Fibroblast of lung (primary cell): ENCODE measurements around the gene C11orf68. TPM values are rescaled to one million over a fixed set of nuclear protein-coding genes. Genes with fewer than 3 reads are reported as not detected.

ENCODE experiments used
- DNase-seq, 2 donors: peaks; one replicate each; pipeline versions ENCODE4 v3.0.0 to v3.0.0-alpha.2; 2010; ENCODE audit warnings: low read depth in 2 of 2
- H2AFZ ChIP-seq: 2 replicates; pipeline ENCODE4 v1.5.1; 2012; ENCODE audit warnings: low read length, control low read depth, inconsistent platforms
- H3K27ac ChIP-seq: 2 replicates; pipeline ENCODE4 v1.5.1; 2011; ENCODE audit warnings: low read length, control low read depth; ENCODE audit not compliant: insufficient read depth
- H3K27me3 ChIP-seq: 2 replicates; pipeline ENCODE4 v1.5.1; 2011; ENCODE audit warnings: mild to moderate bottlenecking, low read length; ENCODE audit not compliant: control insufficient read depth, insufficient read depth
- H3K36me3 ChIP-seq: 2 replicates; pipeline ENCODE4 v1.5.1; 2011; ENCODE audit warnings: low read length; ENCODE audit not compliant: control insufficient read depth, insufficient read depth
- H3K4me1 ChIP-seq: 2 replicates; pipeline ENCODE4 v1.5.1; 2011; ENCODE audit warnings: low read length; ENCODE audit not compliant: control insufficient read depth, insufficient read depth; ENCODE audit errors: extremely low read depth
- H3K4me2 ChIP-seq: 2 replicates; pipeline ENCODE4 v1.5.1; 2011; ENCODE audit warnings: low read length, control low read depth; ENCODE audit not compliant: insufficient read depth; ENCODE audit errors: extremely low read depth
- H3K4me3 ChIP-seq, 4 experiments: fragments of 200-600 bp in 1 of 4; sonication (generic) in 1 of 4; replicated peaks in 1 of 4; 2 replicates each; pipeline ENCODE4 v1.5.1; 2011 to 2016; ENCODE audit warnings: low read length in 4 of 4, low read depth in 3 of 4, mild to moderate bottlenecking in 3 of 4, control low read depth in 2 of 4, inconsistent platforms in 1 of 4, mixed read lengths in 1 of 4; ENCODE audit not compliant: insufficient read depth in 1 of 4; ENCODE audit errors: control extremely low read depth in 1 of 4
- H3K79me2 ChIP-seq: 2 replicates; pipeline ENCODE4 v1.5.1; 2012; ENCODE audit warnings: mild to moderate bottlenecking, low read length, inconsistent platforms; ENCODE audit not compliant: control insufficient read depth, insufficient read depth
- H3K9ac ChIP-seq: 2 replicates; pipeline ENCODE4 v1.5.1; 2011; ENCODE audit warnings: mild to moderate bottlenecking, low read length, control low read depth; ENCODE audit not compliant: insufficient read depth
- H3K9me3 ChIP-seq: 2 replicates; pipeline ENCODE4 v1.5.1; 2012; ENCODE audit warnings: low read depth, low read length; ENCODE audit not compliant: control insufficient read depth, insufficient read depth
- H4K20me1 ChIP-seq: 2 replicates; pipeline ENCODE4 v1.5.1; 2011; ENCODE audit warnings: low read length; ENCODE audit not compliant: control insufficient read depth, insufficient read depth; ENCODE audit errors: extremely low read depth
- CTCF ChIP-seq, 2 donors: IDR thresholded peaks in 1 of 2; conservative IDR thresholded peaks in 1 of 2; 1 replicate in 1 of 2; 2 replicates in 1 of 2; pipeline ENCODE4 v1.5.1; 2011 to 2012; ENCODE audit warnings: low read length in 2 of 2, control low read depth in 1 of 2, inconsistent platforms in 1 of 2, low read depth in 1 of 2, mild to moderate bottlenecking in 1 of 2
- EZH2 ChIP-seq: IDR thresholded peaks from 2 replicates; pipeline ENCODE4 v1.5.1; 2012; ENCODE audit warnings: low read length, control low read depth, mild to moderate bottlenecking; ENCODE audit errors: missing control alignments
- polyA plus RNA-seq, 2 donors: library from polyadenylated mRNA; depleted of rRNA in 1 of 2; stranded (reverse) in 1 of 2; unstranded in 1 of 2; fragments of >200 nt; gene quantifications; 2 replicates each; pipeline ENCODE4 v1.2.1, GENCODE V29; 2011 to 2012; ENCODE audit warnings: missing spikeins in 1 of 2
- total RNA-seq: library from RNA; depleted of rRNA; stranded (reverse); fragments of >200 nt; gene quantifications from 2 replicates; pipeline ENCODE4 v1.2.1, GENCODE V29; 2014

C11orf68 gene
- total and polyA plus RNA-seq, 2 donors (not counting 1 experiment from before 2014, with no cell fraction given): 26.6 to 27.6 TPM

DNA sequence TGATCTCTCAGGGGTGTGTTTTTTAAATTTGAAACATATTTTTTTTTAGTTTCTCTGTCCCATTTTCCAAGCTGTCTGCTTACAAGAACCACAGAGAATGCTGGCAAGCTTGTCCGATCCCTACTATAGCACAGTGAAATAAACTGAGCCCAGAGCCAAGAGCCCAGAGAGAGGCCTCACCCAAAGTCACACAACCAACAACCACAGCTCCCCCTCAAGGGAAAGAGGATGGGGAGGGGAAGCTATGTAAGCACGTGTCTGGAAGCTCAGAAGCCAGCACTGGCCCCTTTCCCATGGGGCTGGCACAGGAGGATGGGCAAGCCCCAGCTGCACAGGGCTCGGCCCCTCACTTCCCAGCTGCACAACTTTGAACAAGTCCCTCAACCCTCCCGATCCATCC, 39.4 kb upstream of the C11orf68 start:
- H2AFZ ChIP-seq: no peak overlapping the region
- peak in 1 of 2 donors; percentile 30 for DNase-seq
- H3K79me2 ChIP-seq: peaks cover 16% of the 10 kb centered on the region
- no peak overlapping the region for H3K9ac ChIP-seq
- H3K4me3 ChIP-seq: no peak overlapping the region
- no peaks in the 10 kb centered on the region for H3K36me3 ChIP-seq
- H4K20me1 ChIP-seq: no peaks in the 10 kb centered on the region
- peaks cover 5% of the 10 kb centered on the region for H3K4me1 ChIP-seq
- no peak for TF ChIP-seq EZH2
- TF ChIP-seq CTCF (conservative IDR thresholded peaks at IDR 0.05 in 1 of 2, IDR thresholded peaks at IDR 0.05 in 1 of 2; ENCODE audit: low read depth in 1 of 2, low read length in 2 of 2): no peak
- no peak overlapping the region for H3K27ac ChIP-seq
- no peaks in the 10 kb centered on the region for H3K27me3 ChIP-seq
- H3K4me2 ChIP-seq: no peak overlapping the region
- no peaks in the 10 kb centered on the region for H3K9me3 ChIP-seq

DNA sequence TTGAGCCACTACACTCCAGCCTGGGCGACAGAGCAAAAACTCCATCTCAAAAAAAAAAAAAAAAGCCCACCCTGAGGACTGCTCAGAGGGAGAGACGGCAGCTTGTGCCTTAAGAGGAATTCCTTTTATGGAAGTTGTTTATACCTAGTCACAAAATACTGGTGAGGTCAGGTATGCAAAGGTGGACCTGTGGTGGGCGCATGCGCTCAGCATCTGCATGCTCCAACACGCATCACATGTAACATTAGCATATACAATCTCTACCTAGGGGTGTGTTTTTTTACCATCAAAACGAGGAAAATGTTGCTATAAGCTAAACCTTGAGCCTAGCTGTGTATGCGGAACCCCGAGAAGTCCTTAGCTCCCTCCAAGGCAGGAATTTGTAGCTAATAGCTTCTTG, 35.9 kb upstream of the C11orf68 start:
- no peaks in the 10 kb centered on the region for H4K20me1 ChIP-seq
- H3K9ac ChIP-seq: no peak overlapping the region
- H3K27ac ChIP-seq: no peak overlapping the region
- H3K79me2 ChIP-seq: no peaks in the 10 kb centered on the region
- TF ChIP-seq EZH2 (no peak), CTCF (conservative IDR thresholded peaks at IDR 0.05 in 1 of 2, IDR thresholded peaks at IDR 0.05 in 1 of 2; ENCODE audit: low read depth in 1 of 2, low read length in 2 of 2) (no peak)
- H3K27me3 ChIP-seq: no peaks in the 10 kb centered on the region
- H2AFZ ChIP-seq: no peak overlapping the region
- no peaks in the 10 kb centered on the region for H3K9me3 ChIP-seq
- no peaks in the 10 kb centered on the region for H3K36me3 ChIP-seq
- no peak for DNase-seq
- no peak overlapping the region for H3K4me2 ChIP-seq
- H3K4me3 ChIP-seq: no peak overlapping the region
- no peaks in the 10 kb centered on the region for H3K4me1 ChIP-seq

GRCh38 chr11:65953471-65953870, 34.6 kb upstream of the C11orf68 start:
- Histone ChIP-seq H3K9me3 (no peaks in the 10 kb centered on the region), H3K27me3 (no peaks in the 10 kb centered on the region), H4K20me1 (no peaks in the 10 kb centered on the region), H3K4me3 (no peak overlapping the region), H3K4me2 (no peak overlapping the region), H3K36me3 (no peaks in the 10 kb centered on the region), H3K9ac (no peak overlapping the region), H2AFZ (no peak overlapping the region), H3K4me1 (no peaks in the 10 kb centered on the region), H3K27ac (no peak overlapping the region), H3K79me2 (no peaks in the 10 kb centered on the region)
- no peak for DNase-seq
- no peak for TF ChIP-seq EZH2
- TF ChIP-seq CTCF (conservative IDR thresholded peaks at IDR 0.05 in 1 of 2, IDR thresholded peaks at IDR 0.05 in 1 of 2; ENCODE audit: low read depth in 1 of 2, low read length in 2 of 2): no peak
